ENCODE results near the gene ANKRD23. TPM values are rescaled to one million over a fixed set of nuclear protein-coding genes. Genes with fewer than 3 reads are reported as not detected.
"Not testable (repeated sequence)": the region's sequence is repeated elsewhere in the genome, so short reads cannot be mapped to it uniquely, and the experiment has no call there.

Gene ANKRD23
- total and polyA plus RNA-seq, 10 donors = 2.4 to 19.8 (median 5.9) TPM

- Histone ChIP-seq H3K27ac (peak overlapping the region in 2 of 8 donors; percentile 18 to 52), H3K4me1 (peaks cover 40 to 75% (median 53%) of the 10 kb centered on the region in 6 donors), H3K36me3 (peaks cover 0 to 4% (median 0%) of the 10 kb centered on the region in 6 donors), H3K4me3 (no peak overlapping the region), H3K27me3 (replicated peaks in 1 of 7) (no peaks in the 10 kb centered on the region), H3K9me3 (no peaks in the 10 kb centered on the region)
- no peak for DNase-seq
- 88 to 94% (median 92%) methylated on average over 7 of the region's 7 CpGs for WGBS, 5 donors
- TF ChIP-seq POLR2AphosphoS5 (IDR thresholded peaks at IDR 0.05) (no peak), POLR2A (IDR thresholded peaks at IDR 0.05) (no peak), CTCF (IDR thresholded peaks at IDR 0.05 in 8 of 11, conservative IDR thresholded peaks at IDR 0.05 in 3 of 11) (no peak)
- intact Hi-C loops (cut with DNase I; ENCODE audit: low total_unique reads) = no loop called here
These were observed 46.4 kb upstream of the ANKRD23 start for GRCh38 chr2:96890252-96890651.

- H3K9me3 ChIP-seq; H3K27me3 ChIP-seq (replicated peaks in 1 of 7); H3K36me3 ChIP-seq; H3K4me3 ChIP-seq; intact Hi-C loops (cut with DNase I; ENCODE audit: low total_unique reads); DNase-seq: not testable (repeated sequence)
- peaks cover 47 to 77% (median 58%) of the 10 kb centered on the region in 6 donors for H3K4me1 ChIP-seq
- H3K27ac ChIP-seq = peak overlapping the region in 1 of 8 donors; percentile 52
- WGBS, 5 donors = 93 to 97% (median 96%) methylated on average over 5 of the region's 5 CpGs
These were observed 45.7 kb upstream of the ANKRD23 start for GRCh38 chr2:96889502-96889901.

- Histone ChIP-seq H3K36me3 (no peaks in the 10 kb centered on the region), H3K4me3 (no peak overlapping the region), H3K27ac (peak overlapping the region in 5 of 8 donors; percentile 20 to 68 (median 50)), H3K9me3 (no peaks in the 10 kb centered on the region), H3K4me1 (peaks cover 55 to 89% (median 70%) of the 10 kb centered on the region in 6 donors), H3K27me3 (replicated peaks in 1 of 7) (no peaks in the 10 kb centered on the region)
- TF ChIP-seq POLR2A (IDR thresholded peaks at IDR 0.05) (no peak), POLR2AphosphoS5 (IDR thresholded peaks at IDR 0.05) (peak in 1 of 3 donors; percentile 13)
- DNase-seq = no peak
- intact Hi-C loops (cut with DNase I; ENCODE audit: low total_unique reads) = no loop called here
- 57 to 71% (median 68%) methylated on average over 10 to 12 of the region's 12 CpGs for WGBS, 5 donors
These were observed 44.5 kb upstream of the ANKRD23 start for GRCh38 chr2:96888072-96889011.

- no peak for DNase-seq
- no peaks in the 10 kb centered on the region for H3K9me3 ChIP-seq
- WGBS, 5 donors = 67 to 82% (median 78%) methylated on average over 18 of the region's 18 CpGs
- TF ChIP-seq POLR2AphosphoS5 (IDR thresholded peaks at IDR 0.05) (no peak), POLR2A (IDR thresholded peaks at IDR 0.05) (no peak), CTCF (IDR thresholded peaks at IDR 0.05 in 8 of 11, conservative IDR thresholded peaks at IDR 0.05 in 3 of 11) (no peak)
- intact Hi-C loops (cut with DNase I; ENCODE audit: low total_unique reads) = no loop called here
- H3K36me3 ChIP-seq = no peaks in the 10 kb centered on the region
- peak overlapping the region in 5 of 8 donors; percentile 20 to 79 (median 50) for H3K27ac ChIP-seq
- H3K4me3 ChIP-seq = no peak overlapping the region
- peaks cover 0 to 3% (median 0%) of the 10 kb centered on the region in 7 donors for H3K27me3 ChIP-seq (replicated peaks in 1 of 7)
- H3K4me1 ChIP-seq = peaks cover 55 to 93% (median 72%) of the 10 kb centered on the region in 6 donors
These were observed 43.7 kb upstream of the ANKRD23 start for GRCh38 chr2:96887493-96888012.
